Naive thymus-derived CD4-positive, alpha-beta T cell (primary cell): ENCODE measurements around the gene AXIN2. TPM values are rescaled to one million over a fixed set of nuclear protein-coding genes. Genes with fewer than 3 reads are reported as not detected.
A peak's percentile ranks its signal among the peaks of the same experiment; 100 is the strongest.

ENCODE experiments used
- ATAC-seq: fragments of 150-1000 bp; cut with Tn5 transposase; 2 replicates; pipeline ENCODE4 v1.10.0; 2021; ENCODE audit warnings: mild to moderate bottlenecking, moderate library complexity
- CTCF ChIA-PET: fragments of 350-600 bp; sonication (Branson Sonifier 250); formaldehyde crosslinking; loops from one replicate; lab custom pipeline; 2021; ENCODE audit warnings: antibody characterized with exemption; lab: Charles Lee
- POLR2A ChIA-PET: fragments of 350-600 bp; sonication (Branson Sonifier 250); formaldehyde crosslinking; loops from one replicate; lab custom pipeline; 2021; ENCODE audit warnings: antibody characterized with exemption, inconsistent platforms; lab: Charles Lee
- DNase-seq, 9 donors: peaks; one replicate each; pipeline versions ENCODE4 v3.0.0 to v3.0.0-alpha.2; 2020 to 2022; ENCODE audit warnings: mixed read lengths in 1 of 9
- H3K27ac ChIP-seq: one replicate; pipeline ENCODE4 v1.7.0; 2013; ENCODE audit warnings: mild to moderate bottlenecking, low read depth, low read length, moderate library complexity
- H3K27me3 ChIP-seq, 2 donors: one replicate each; pipeline ENCODE4 v1.7.0; 2013; ENCODE audit warnings: low read length in 2 of 2, mild to moderate bottlenecking in 2 of 2, moderate library complexity in 2 of 2; ENCODE audit not compliant: control insufficient read depth in 2 of 2, insufficient read depth in 2 of 2
- H3K36me3 ChIP-seq, 3 experiments: 1 replicate in 2 of 3; 2 replicates in 1 of 3; pipeline ENCODE4 v1.7.0; 2013; ENCODE audit warnings: low read length in 3 of 3, mild to moderate bottlenecking in 3 of 3, moderate library complexity in 1 of 3; ENCODE audit not compliant: insufficient read depth in 3 of 3, control insufficient read depth in 2 of 3
- H3K4me1 ChIP-seq, 2 donors: one replicate each; pipeline ENCODE4 v1.7.0; 2013; ENCODE audit warnings: low read length in 2 of 2, mild to moderate bottlenecking in 2 of 2, moderate library complexity in 1 of 2; ENCODE audit not compliant: control insufficient read depth in 2 of 2, insufficient read depth in 2 of 2
- H3K4me3 ChIP-seq: 2 replicates; pipeline ENCODE4 v1.7.0; 2013; ENCODE audit warnings: mild to moderate bottlenecking, low read length
- H3K9me3 ChIP-seq, 3 experiments: 1 replicate in 2 of 3; 2 replicates in 1 of 3; pipeline ENCODE4 v1.7.0; 2013; ENCODE audit warnings: low read length in 3 of 3; ENCODE audit not compliant: control insufficient read depth in 2 of 3
- H3K27ac Mint-ChIP-seq, 9 donors: one replicate each; pipeline ENCODE4 v1.8.0; 2020 to 2022; ENCODE audit warnings: mixed read lengths in 9 of 9, mild to moderate bottlenecking in 8 of 9, moderate library complexity in 5 of 9, inconsistent platforms in 2 of 9
- H3K27me3 Mint-ChIP-seq, 5 donors: one replicate each; pipeline ENCODE4 v1.8.0; 2021 to 2022; ENCODE audit warnings: mixed read lengths in 5 of 5, mild to moderate bottlenecking in 1 of 5
- H3K36me3 Mint-ChIP-seq, 5 donors: one replicate each; pipeline ENCODE4 v1.8.0; 2020 to 2022; ENCODE audit warnings: mixed read lengths in 5 of 5, mild to moderate bottlenecking in 3 of 5, inconsistent platforms in 1 of 5
- H3K4me1 Mint-ChIP-seq, 7 donors: one replicate each; pipeline ENCODE4 v1.8.0; 2020 to 2022; ENCODE audit warnings: mixed read lengths in 7 of 7, mild to moderate bottlenecking in 3 of 7, inconsistent platforms in 1 of 7
- H3K4me3 Mint-ChIP-seq, 10 donors: one replicate each; pipeline ENCODE4 v1.8.0; 2020 to 2022; ENCODE audit warnings: mild to moderate bottlenecking in 10 of 10, mixed read lengths in 10 of 10, moderate library complexity in 6 of 10, inconsistent platforms in 2 of 10
- H3K9me3 Mint-ChIP-seq, 11 donors: one replicate each; pipeline ENCODE4 v1.8.0; 2020 to 2022; ENCODE audit warnings: mixed read lengths in 11 of 11, mild to moderate bottlenecking in 4 of 11, inconsistent platforms in 1 of 11, moderate library complexity in 1 of 11
- intact Hi-C, 2 donors: fragments of 100-400 bp; cut with micrococcal nuclease; formaldehyde crosslinking; loops; one replicate each; pipeline ENCODE4 v1.15.1; 2023
- polyA plus RNA-seq, 2 donors: library from polyadenylated mRNA; unstranded; fragments of 300-500 nt; fragmentation: Illumina TruSeq; gene quantifications; one replicate each; pipeline ENCODE4 v1.2.3, GENCODE V29; 2021
- total RNA-seq, 6 experiments: library from RNA in 5 of 6; stranded (reverse) in 5 of 6; gene quantifications; 1 replicate in 5 of 6; 2 replicates in 1 of 6; pipeline ENCODE4 v1.2.3 and lab custom pipeline; 2021 to 2026

The AXIN2 gene, protein sequence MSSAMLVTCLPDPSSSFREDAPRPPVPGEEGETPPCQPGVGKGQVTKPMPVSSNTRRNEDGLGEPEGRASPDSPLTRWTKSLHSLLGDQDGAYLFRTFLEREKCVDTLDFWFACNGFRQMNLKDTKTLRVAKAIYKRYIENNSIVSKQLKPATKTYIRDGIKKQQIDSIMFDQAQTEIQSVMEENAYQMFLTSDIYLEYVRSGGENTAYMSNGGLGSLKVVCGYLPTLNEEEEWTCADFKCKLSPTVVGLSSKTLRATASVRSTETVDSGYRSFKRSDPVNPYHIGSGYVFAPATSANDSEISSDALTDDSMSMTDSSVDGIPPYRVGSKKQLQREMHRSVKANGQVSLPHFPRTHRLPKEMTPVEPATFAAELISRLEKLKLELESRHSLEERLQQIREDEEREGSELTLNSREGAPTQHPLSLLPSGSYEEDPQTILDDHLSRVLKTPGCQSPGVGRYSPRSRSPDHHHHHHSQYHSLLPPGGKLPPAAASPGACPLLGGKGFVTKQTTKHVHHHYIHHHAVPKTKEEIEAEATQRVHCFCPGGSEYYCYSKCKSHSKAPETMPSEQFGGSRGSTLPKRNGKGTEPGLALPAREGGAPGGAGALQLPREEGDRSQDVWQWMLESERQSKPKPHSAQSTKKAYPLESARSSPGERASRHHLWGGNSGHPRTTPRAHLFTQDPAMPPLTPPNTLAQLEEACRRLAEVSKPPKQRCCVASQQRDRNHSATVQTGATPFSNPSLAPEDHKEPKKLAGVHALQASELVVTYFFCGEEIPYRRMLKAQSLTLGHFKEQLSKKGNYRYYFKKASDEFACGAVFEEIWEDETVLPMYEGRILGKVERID
- total RNA-seq (10 to 100 TPM in 4 of 5 experiments, 1 to 10 TPM in 1; 7.4 to 63.4 (median 39.5) TPM), polyA plus RNA-seq (10 to 100 TPM; 10.5 to 16.2 TPM), total RNA-seq (lab: John Stamatoyannopoulos, UW) (50.3 reads per million, percentile 71 among the genes with 10 or more reads in this experiment)

- Histone ChIP-seq H3K4me3 (peak within 1 kb of the TSS; percentile 70), H3K9me3 (no peaks in the 10 kb centered on the region), H3K27me3 (no peaks in the 10 kb centered on the region), H3K36me3 (peaks cover 0 to 10% (median 0%) of the 10 kb centered on the region in 3 experiments), H3K4me1 (peaks cover 18 to 24% of the 10 kb centered on the region in 2 donors), H3K27ac (peak within 1 kb of the TSS; percentile 92)
- ATAC-seq: peak; percentile 91
- ChIA-PET CTCF (no interaction called here), POLR2A (no interaction called here)
- Mint-ChIP-seq H3K4me1 (peaks cover 10 to 37% (median 31%) of the 10 kb centered on the region in 7 donors), H3K27ac (peak within 1 kb of the TSS; percentile 70 to 93 (median 90)), H3K27me3 (peaks cover 0 to 22% (median 0%) of the 10 kb centered on the region in 5 donors), H3K4me3 (peak within 1 kb of the TSS in 8 of 10 donors; percentile 79 to 94 (median 87)), H3K36me3 (no peaks in the 10 kb centered on the region), H3K9me3 (no peaks in the 10 kb centered on the region)
- intact Hi-C loops: loop anchor here (2.0 to 5.0 kb wide), 4 partner anchors 181 to 1055 kb away; partner anchors contain the start of genes CEP95 (in 1 of the 2), DDX5 (in 1 of the 2), GNA13 (in 1 of the 2) and PRKCA (in 1 of the 2)
- DNase-seq: peak; percentile 70 to 91 (median 88)
These were observed at the start of gene AXIN2 for GRCh38 chr17:65561452-65562205. TSS of gene AXIN2 (minus strand) at chr17:65561648. CDS start at chr17:65558620, 3,028 bp downstream.

DNA sequence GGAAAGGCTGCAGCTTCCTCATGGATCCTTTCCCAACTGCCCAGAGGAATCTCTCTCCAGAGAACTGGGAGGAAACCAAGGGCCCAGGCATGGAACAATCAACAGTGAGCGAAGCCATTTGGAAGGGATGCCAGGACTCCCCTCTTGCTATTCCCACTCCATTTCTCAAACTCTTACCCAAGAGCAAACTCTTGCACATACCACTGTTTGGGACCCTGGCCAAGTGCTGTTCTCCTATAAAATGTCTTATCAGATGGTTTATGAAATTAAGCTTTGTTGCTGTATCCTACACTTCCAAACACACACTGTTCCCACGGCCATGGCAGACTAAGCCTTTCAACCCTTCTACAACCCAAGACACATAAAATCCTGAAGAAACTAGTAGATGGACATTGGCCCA lies 48.3 kb upstream of the AXIN2 start:
- ChIA-PET POLR2A (no interaction called here), CTCF (no interaction called here)
- Histone ChIP-seq H3K27ac (no peak overlapping the region), H3K36me3 (no peaks in the 10 kb centered on the region), H3K4me1 (no peaks in the 10 kb centered on the region), H3K9me3 (no peaks in the 10 kb centered on the region), H3K4me3 (no peak overlapping the region), H3K27me3 (no peaks in the 10 kb centered on the region)
- H3K4me1 Mint-ChIP-seq: peaks cover 0 to 5% (median 0%) of the 10 kb centered on the region in 7 donors
- H3K36me3 Mint-ChIP-seq: no peaks in the 10 kb centered on the region
- H3K27me3 Mint-ChIP-seq: peaks cover 0 to 7% (median 0%) of the 10 kb centered on the region in 5 donors
- ATAC-seq (no peak), DNase-seq (no peak)
- intact Hi-C loops: no loop called here
- H3K9me3 Mint-ChIP-seq: no peaks in the 10 kb centered on the region
- no peak overlapping the region for H3K4me3 Mint-ChIP-seq
- no peak overlapping the region for H3K27ac Mint-ChIP-seq

GRCh38 chr17:65609286-65609685 lies 47.8 kb upstream of the AXIN2 start:
- H3K27me3 ChIP-seq: no peaks in the 10 kb centered on the region
- CTCF ChIA-PET: no interaction called here
- intact Hi-C loops: no loop called here

GRCh38 chr17:65604070-65604469 lies 42.6 kb upstream of the AXIN2 start:
- Mint-ChIP-seq H3K9me3 (peaks cover 0 to 5% (median 0%) of the 10 kb centered on the region in 11 donors), H3K4me3 (no peak overlapping the region), H3K4me1 (peaks cover 0 to 6% (median 5%) of the 10 kb centered on the region in 7 donors), H3K27me3 (peaks cover 0 to 7% (median 0%) of the 10 kb centered on the region in 5 donors), H3K27ac (no peak overlapping the region), H3K36me3 (no peaks in the 10 kb centered on the region)
- DNase-seq (no peak), ATAC-seq (no peak)
- CTCF ChIA-PET: no interaction called here
- intact Hi-C loops: no loop called here
- Histone ChIP-seq H3K27ac (no peak overlapping the region), H3K4me3 (no peak overlapping the region), H3K9me3 (no peaks in the 10 kb centered on the region), H3K27me3 (no peaks in the 10 kb centered on the region), H3K4me1 (no peaks in the 10 kb centered on the region), H3K36me3 (no peaks in the 10 kb centered on the region)
- POLR2A ChIA-PET: interaction anchor here (1.2 kb wide), 1 partner anchor 65 kb away, joined by 4 read pairs; no protein-coding TSS in a partner anchor

More at GRCh38 chr17:65609286-65609685, 47.8 kb upstream of the AXIN2 start:
- POLR2A ChIA-PET: no interaction called here
- no peak overlapping the region for H3K4me3 Mint-ChIP-seq
- H3K27me3 Mint-ChIP-seq: peaks cover 0 to 7% (median 0%) of the 10 kb centered on the region in 5 donors
- no peaks in the 10 kb centered on the region for H3K4me1 ChIP-seq
- no peak overlapping the region for H3K27ac ChIP-seq
- no peaks in the 10 kb centered on the region for H3K9me3 Mint-ChIP-seq
- H3K9me3 ChIP-seq: no peaks in the 10 kb centered on the region
- H3K4me3 ChIP-seq: no peak overlapping the region
- H3K27ac Mint-ChIP-seq: no peak overlapping the region
- DNase-seq (no peak), ATAC-seq (no peak)
- H3K36me3 ChIP-seq: no peaks in the 10 kb centered on the region
- H3K36me3 Mint-ChIP-seq: no peaks in the 10 kb centered on the region
- peaks cover 0 to 5% (median 0%) of the 10 kb centered on the region in 7 donors for H3K4me1 Mint-ChIP-seq

- Mint-ChIP-seq H3K27ac (no peak overlapping the region), H3K9me3 (peaks cover 0 to 5% (median 0%) of the 10 kb centered on the region in 11 donors), H3K36me3 (no peaks in the 10 kb centered on the region), H3K4me1 (peaks cover 0 to 8% (median 6%) of the 10 kb centered on the region in 7 donors), H3K27me3 (peaks cover 0 to 7% (median 0%) of the 10 kb centered on the region in 5 donors), H3K4me3 (no peak overlapping the region)
- H3K4me3 ChIP-seq: no peak overlapping the region
- H3K36me3 ChIP-seq: no peaks in the 10 kb centered on the region
- no peak overlapping the region for H3K27ac ChIP-seq
- no peaks in the 10 kb centered on the region for H3K4me1 ChIP-seq
- no peak for ATAC-seq
- intact Hi-C loops: no loop called here
- ChIA-PET CTCF (no interaction called here), POLR2A (interaction anchor here (0.8 kb wide), 1 partner anchor 19 kb away, joined by 4 read pairs; no protein-coding TSS in a partner anchor)
- H3K9me3 ChIP-seq: no peaks in the 10 kb centered on the region
- H3K27me3 ChIP-seq: no peaks in the 10 kb centered on the region
- no peak for DNase-seq
These were observed 40.4 kb upstream of the AXIN2 start for GRCh38 chr17:65601881-65602280.

DNA sequence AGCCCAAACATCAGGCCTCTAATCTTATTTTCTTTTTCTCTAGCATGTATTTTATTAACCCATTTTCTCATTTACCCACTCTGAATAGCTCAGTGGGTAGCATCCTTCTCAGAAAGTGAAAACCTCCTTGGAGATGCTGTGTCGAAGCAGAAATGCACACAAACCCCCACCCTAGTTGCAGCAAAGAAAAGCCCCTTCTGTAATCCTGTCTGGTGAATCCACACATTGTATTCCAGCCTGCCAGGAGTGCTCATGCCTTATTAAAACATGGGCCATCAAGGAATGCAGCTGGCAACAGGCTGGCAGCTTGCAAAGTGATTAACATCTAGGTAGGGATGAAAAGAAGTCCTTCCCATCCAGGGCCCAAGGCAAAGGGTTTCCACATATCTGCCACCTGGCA lies 39.7 kb upstream of the AXIN2 start:
- no peaks in the 10 kb centered on the region for H3K36me3 ChIP-seq
- POLR2A ChIA-PET: interaction anchor here (0.6 kb wide), 1 partner anchor 1656 kb away, joined by 5 read pairs; no protein-coding TSS in a partner anchor

More for the DNA sequence above, 39.7 kb upstream of the AXIN2 start:
- H3K9me3 Mint-ChIP-seq: peaks cover 0 to 5% (median 0%) of the 10 kb centered on the region in 11 donors
- Histone ChIP-seq H3K27ac (no peak overlapping the region), H3K4me1 (no peaks in the 10 kb centered on the region), H3K4me3 (no peak overlapping the region), H3K27me3 (no peaks in the 10 kb centered on the region), H3K9me3 (no peaks in the 10 kb centered on the region)
- H3K27me3 Mint-ChIP-seq: peaks cover 0 to 7% (median 0%) of the 10 kb centered on the region in 5 donors
- intact Hi-C loops: no loop called here
- H3K27ac Mint-ChIP-seq: no peak overlapping the region
- H3K4me3 Mint-ChIP-seq: no peak overlapping the region
- peaks cover 0 to 12% (median 6%) of the 10 kb centered on the region in 7 donors for H3K4me1 Mint-ChIP-seq
- ATAC-seq (no peak), DNase-seq (no peak)
- H3K36me3 Mint-ChIP-seq: no peaks in the 10 kb centered on the region
- CTCF ChIA-PET: no interaction called here
